PC-9 (cell line): ENCODE results near the gene TINAG. TPM values are rescaled to one million over a fixed set of nuclear protein-coding genes. Genes with fewer than 3 reads are reported as not detected.

ENCODE experiments used
- BruUV-seq: library from RNA; stranded (reverse); fragments of 400-500 nt; replicated peaks from 2 replicates; lab custom pipeline; 2021; lab: Mats Ljungman, UMichigan
- CTCF ChIA-PET: fragments of 300-600 bp; sonication (Branson Sonifier 250); formaldehyde crosslinking; loops from one replicate; lab custom pipeline; 2022; ENCODE audit warnings: antibody characterized with exemption; lab: Charles Lee
- POLR2A ChIA-PET: fragments of 300-600 bp; sonication (Branson Sonifier 250); formaldehyde crosslinking; loops from one replicate; lab custom pipeline; 2022; ENCODE audit warnings: antibody characterized with exemption; ENCODE audit not compliant: unreplicated experiment; lab: Charles Lee
- DNase-seq, 2 experiments: peaks; one replicate each; pipeline versions ENCODE4 v3.0.0 to v3.0.0-alpha.2; 2015 to 2022; ENCODE audit warnings: mixed read lengths in 1 of 2
- H2AFZ ChIP-seq: fragments of 200-600 bp; sonication (generic); 2 replicates; pipeline ENCODE4 v1.8.1; 2017; ENCODE audit warnings: antibody characterized with exemption
- H3F3A ChIP-seq: fragments of 200-600 bp; sonication (generic); 2 replicates; pipeline ENCODE4 v1.8.1; 2017; ENCODE audit warnings: antibody characterized with exemption, mild to moderate bottlenecking, low read depth; ENCODE audit not compliant: insufficient read depth
- H3K27ac ChIP-seq: fragments of 200-600 bp; sonication (generic); 2 replicates; pipeline ENCODE4 v1.6.1; 2016; ENCODE audit warnings: mixed run types
- H3K27me3 ChIP-seq: fragments of 200-600 bp; sonication (generic); 2 replicates; pipeline ENCODE4 v1.6.1; 2016; ENCODE audit warnings: low read depth, mixed run types; ENCODE audit not compliant: insufficient read depth
- H3K36me3 ChIP-seq: fragments of 200-600 bp; sonication (generic); 2 replicates; pipeline ENCODE4 v1.6.1; 2016; ENCODE audit warnings: low read depth, mixed run types
- H3K4me1 ChIP-seq: fragments of 200-600 bp; sonication (generic); replicated peaks from 2 replicates; pipeline ENCODE4 v1.6.1; 2016; ENCODE audit warnings: mixed run types; ENCODE audit not compliant: insufficient read depth
- H3K4me2 ChIP-seq: fragments of 200-600 bp; sonication (generic); 2 replicates; pipeline ENCODE4 v1.6.1; 2017; ENCODE audit warnings: mixed run types
- H3K4me3 ChIP-seq: fragments of 200-600 bp; sonication (generic); 2 replicates; pipeline ENCODE4 v1.6.1; 2016; ENCODE audit warnings: mixed run types
- H3K79me2 ChIP-seq: fragments of 200-600 bp; sonication (generic); 2 replicates; pipeline ENCODE4 v1.6.1; 2017; ENCODE audit warnings: low read depth, mixed run types
- H3K9me2 ChIP-seq: fragments of 200-600 bp; sonication (generic); 2 replicates; pipeline ENCODE4 v1.8.1; 2017; ENCODE audit warnings: mild to moderate bottlenecking; ENCODE audit not compliant: insufficient read depth
- H3K9me3 ChIP-seq: fragments of 200-600 bp; sonication (generic); 2 replicates; pipeline ENCODE4 v1.8.1; 2016; ENCODE audit warnings: low read depth; ENCODE audit not compliant: insufficient read depth
- H4K20me1 ChIP-seq: fragments of 200-600 bp; sonication (generic); 2 replicates; pipeline ENCODE4 v1.8.1; 2017; ENCODE audit not compliant: insufficient read depth
- EZH2 ChIP-seq: fragments of 200-600 bp; sonication (generic); IDR thresholded peaks from 2 replicates; pipeline ENCODE4 v1.8.0; 2017; ENCODE audit warnings: antibody characterized with exemption, low read depth
- intact Hi-C: fragments of 100-400 bp; cut with micrococcal nuclease; formaldehyde crosslinking; loops from one replicate; pipeline ENCODE4 v1.10.0; 2022; ENCODE audit not compliant: unreplicated experiment
- total RNA-seq: library from RNA; stranded (reverse); gene quantifications from 2 replicates; pipeline ENCODE4 v1.2.3, GENCODE V29; 2021
- TF ChIP-seq, protein P1 (sequence below): fragments of 200-600 bp; sonication (generic); conservative IDR thresholded peaks from 2 replicates; pipeline ENCODE4 v1.6.1; 2017; ENCODE audit warnings: mixed run types, antibody characterized with exemption, mild to moderate bottlenecking, moderate library complexity

The TINAG gene
- total RNA-seq, 1 experiment from 2014 or later: not detected

DNA sequence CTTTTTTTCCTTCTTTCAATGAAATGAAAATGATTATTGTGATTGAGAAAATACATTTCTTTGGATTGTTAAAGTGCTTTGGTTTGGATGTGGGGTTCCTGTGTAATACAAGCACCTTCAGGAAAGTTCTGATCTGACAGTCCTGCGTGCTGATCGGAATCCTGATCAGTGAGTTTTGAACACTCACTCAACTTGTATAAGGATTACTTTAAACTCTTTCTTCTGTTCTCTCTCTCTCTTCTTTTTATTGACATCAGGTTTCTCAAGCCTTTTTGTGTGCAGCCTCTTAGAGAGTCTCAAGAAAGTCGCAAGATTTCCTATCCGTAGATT is 710 bp downstream of the TINAG start:
- no peak overlapping the region for H3K4me3 ChIP-seq
- no peaks in the 10 kb centered on the region for H4K20me1 ChIP-seq
- H3F3A ChIP-seq: no peaks in the 10 kb centered on the region
- ChIA-PET CTCF (no interaction called here), POLR2A (no interaction called here)
- TF ChIP-seq EZH2: no peak
- TF ChIP-seq, protein P1, sequence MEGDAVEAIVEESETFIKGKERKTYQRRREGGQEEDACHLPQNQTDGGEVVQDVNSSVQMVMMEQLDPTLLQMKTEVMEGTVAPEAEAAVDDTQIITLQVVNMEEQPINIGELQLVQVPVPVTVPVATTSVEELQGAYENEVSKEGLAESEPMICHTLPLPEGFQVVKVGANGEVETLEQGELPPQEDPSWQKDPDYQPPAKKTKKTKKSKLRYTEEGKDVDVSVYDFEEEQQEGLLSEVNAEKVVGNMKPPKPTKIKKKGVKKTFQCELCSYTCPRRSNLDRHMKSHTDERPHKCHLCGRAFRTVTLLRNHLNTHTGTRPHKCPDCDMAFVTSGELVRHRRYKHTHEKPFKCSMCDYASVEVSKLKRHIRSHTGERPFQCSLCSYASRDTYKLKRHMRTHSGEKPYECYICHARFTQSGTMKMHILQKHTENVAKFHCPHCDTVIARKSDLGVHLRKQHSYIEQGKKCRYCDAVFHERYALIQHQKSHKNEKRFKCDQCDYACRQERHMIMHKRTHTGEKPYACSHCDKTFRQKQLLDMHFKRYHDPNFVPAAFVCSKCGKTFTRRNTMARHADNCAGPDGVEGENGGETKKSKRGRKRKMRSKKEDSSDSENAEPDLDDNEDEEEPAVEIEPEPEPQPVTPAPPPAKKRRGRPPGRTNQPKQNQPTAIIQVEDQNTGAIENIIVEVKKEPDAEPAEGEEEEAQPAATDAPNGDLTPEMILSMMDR: no peak
- H3K79me2 ChIP-seq: no peaks in the 10 kb centered on the region
- no peak overlapping the region for H3K4me2 ChIP-seq
- H3K27me3 ChIP-seq: no peaks in the 10 kb centered on the region
- no TSS peak for BruUV-seq
- 0 out of 2 replicates have a peak, but pooled peaks cover 4% of the 10 kb centered on the region for H3K4me1 ChIP-seq
- no peak overlapping the region for H3K27ac ChIP-seq
- H3K36me3 ChIP-seq: no peaks in the 10 kb centered on the region
- intact Hi-C loops: no loop called here
- no peaks in the 10 kb centered on the region for H3K9me3 ChIP-seq
- no peak overlapping the region for H2AFZ ChIP-seq
- H3K9me2 ChIP-seq: no peaks in the 10 kb centered on the region
- no peak for DNase-seq

DNA sequence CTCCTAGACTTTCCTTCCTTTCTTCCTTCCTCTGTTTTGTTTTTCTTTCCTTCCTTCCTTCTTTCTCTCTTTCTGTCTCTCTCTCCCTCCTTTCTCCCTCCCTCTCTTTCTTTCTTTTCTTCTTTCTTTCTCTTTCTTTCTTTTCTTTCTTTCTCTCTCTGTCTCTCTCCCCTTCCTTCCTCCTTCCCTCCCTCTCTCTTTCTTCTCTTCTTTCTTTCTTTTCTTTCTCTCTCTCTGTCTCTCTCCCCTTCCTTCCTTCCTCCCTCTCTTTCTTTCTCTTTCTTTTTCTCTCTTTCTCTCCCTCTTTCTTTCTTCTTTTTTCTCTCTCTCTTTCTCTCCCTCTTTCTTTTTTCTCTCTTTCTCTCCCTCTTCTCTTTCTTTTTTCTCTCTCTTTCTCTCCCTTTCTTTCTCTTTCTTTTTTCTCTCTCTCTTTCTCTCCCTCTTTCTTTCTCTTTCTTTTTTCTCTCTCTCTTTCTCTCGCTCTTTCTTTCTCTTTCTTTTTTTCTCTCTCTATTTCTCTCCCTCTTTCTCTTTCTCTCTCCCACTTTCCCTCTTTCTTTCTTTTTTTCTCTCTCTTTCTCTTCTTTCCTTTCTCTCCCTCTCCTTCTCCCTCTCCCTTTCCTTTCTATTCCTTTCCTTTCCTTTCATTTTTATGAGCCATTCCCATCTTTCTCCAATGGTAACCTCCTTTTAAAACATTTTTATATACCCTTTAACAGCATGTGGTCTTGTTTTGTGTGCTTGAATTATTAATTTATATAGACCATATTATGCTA is 2.3 kb downstream of the TINAG start:
- no peak overlapping the region for H2AFZ ChIP-seq

DNA sequence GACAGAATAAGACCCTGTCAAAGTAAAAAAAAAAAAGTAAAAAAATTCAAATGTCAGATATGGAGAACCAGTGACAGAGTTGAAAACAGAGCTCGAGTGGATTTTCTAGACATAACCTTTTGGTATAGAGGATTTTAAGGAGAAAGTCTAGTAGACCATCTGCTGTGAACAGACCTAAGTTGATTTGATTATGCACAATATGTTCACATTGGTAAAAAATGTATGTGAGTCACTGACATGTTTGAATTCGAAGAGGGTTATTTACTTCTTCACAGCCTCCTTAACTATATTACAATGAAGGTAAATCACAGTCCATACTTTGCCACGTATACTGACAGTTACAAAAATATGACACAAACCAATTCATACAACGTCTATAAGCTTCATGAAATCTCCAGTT is 7.4 kb downstream of the TINAG start:
- BruUV-seq: no TSS peak
- ChIA-PET CTCF (no interaction called here), POLR2A (no interaction called here)
- Histone ChIP-seq H3K27me3 (no peaks in the 10 kb centered on the region), H3K4me1 (no peaks in the 10 kb centered on the region), H3K9me2 (no peaks in the 10 kb centered on the region), H3K9me3 (no peaks in the 10 kb centered on the region), H4K20me1 (no peaks in the 10 kb centered on the region), H3K4me3 (no peak overlapping the region), H3F3A (no peaks in the 10 kb centered on the region), H2AFZ (no peak overlapping the region), H3K79me2 (no peaks in the 10 kb centered on the region), H3K36me3 (no peaks in the 10 kb centered on the region), H3K4me2 (no peak overlapping the region), H3K27ac (no peak overlapping the region)
- intact Hi-C loops: no loop called here
- TF ChIP-seq EZH2: no peak
- TF ChIP-seq, protein P1: no peak
- no peak for DNase-seq

More for the DNA sequence above, 2.3 kb downstream of the TINAG start:
- Histone ChIP-seq H3F3A (no peaks in the 10 kb centered on the region), H3K9me2 (no peaks in the 10 kb centered on the region), H3K27ac (no peak overlapping the region), H3K4me3 (no peak overlapping the region), H3K9me3 (no peaks in the 10 kb centered on the region), H3K4me2 (no peak overlapping the region), H4K20me1 (no peaks in the 10 kb centered on the region), H3K79me2 (no peaks in the 10 kb centered on the region), H3K36me3 (no peaks in the 10 kb centered on the region), H3K4me1 (0 out of 2 replicates have a peak, but pooled peaks cover 4% of the 10 kb centered on the region), H3K27me3 (no peaks in the 10 kb centered on the region)
- no peak for DNase-seq
- intact Hi-C loops: no loop called here
- ChIA-PET POLR2A (no interaction called here), CTCF (no interaction called here)
- BruUV-seq: no TSS peak
- TF ChIP-seq, protein P1: no peak
- no peak for TF ChIP-seq EZH2
